Measurements from ENCODE around the gene ATP1A1.

The ATP1A1 gene

GRCh38 chr1:116415699-116416533 lies 42.9 kb downstream of the ATP1A1 start:
- no peak for DNase-seq

GRCh38 chr1:116416854-116417513 lies 43.9 kb downstream of the ATP1A1 start:
- no peak for DNase-seq

GRCh38 chr1:116417678-116418077 lies 44.6 kb downstream of the ATP1A1 start:
- DNase-seq = no peak

GRCh38 chr1:116418091-116418830 lies 45.2 kb downstream of the ATP1A1 start:
- DNase-seq = peak; percentile 53

- no peak for DNase-seq
Observed at GRCh38 chr1:116420417-116421200, 47.6 kb downstream of the ATP1A1 start.

- DNase-seq = no peak
Observed at GRCh38 chr1:116424438-116424837, 51.4 kb downstream of the ATP1A1 start.

GRCh38 chr1:116424863-116425262 lies 51.8 kb downstream of the ATP1A1 start:
- no peak for DNase-seq

GRCh38 chr1:116425987-116426386 lies 52.9 kb downstream of the ATP1A1 start:
- no peak for DNase-seq

- DNase-seq = peak; percentile 16
Observed at GRCh38 chr1:116426401-116426800, 53.4 kb downstream of the ATP1A1 start.

- DNase-seq = no peak
Observed at GRCh38 chr1:116428576-116428975, 55.5 kb downstream of the ATP1A1 start.

- DNase-seq = no peak
Observed at GRCh38 chr1:116429821-116430374, 56.9 kb downstream of the ATP1A1 start.

GRCh38 chr1:116431870-116432500 lies 58.9 kb downstream of the ATP1A1 start:
- no peak for DNase-seq

GRCh38 chr1:116432655-116433265 lies 59.7 kb downstream of the ATP1A1 start:
- DNase-seq = no peak

- no peak for DNase-seq
Observed at GRCh38 chr1:116433275-116434257, 60.5 kb downstream of the ATP1A1 start.

- DNase-seq = no peak
Observed at GRCh38 chr1:116434849-116435248, 61.8 kb downstream of the ATP1A1 start.

- DNase-seq = no peak
Observed at GRCh38 chr1:116435806-116436610, 63.0 kb downstream of the ATP1A1 start.

GRCh38 chr1:116436611-116436970 lies 63.5 kb downstream of the ATP1A1 start:
- no peak for DNase-seq

- DNase-seq = no peak
Observed at GRCh38 chr1:116439701-116440100, 66.7 kb downstream of the ATP1A1 start.

GRCh38 chr1:116440731-116441130 lies 67.7 kb downstream of the ATP1A1 start:
- no peak for DNase-seq

Measured in NCI-H446 treated with DMSO at 0.1 percent for 48 hours (cell line).